Ascending aorta (tissue), 2 donors: ENCODE results near the gene GSTT2B. TPM values are rescaled to one million over a fixed set of nuclear protein-coding genes. Genes with fewer than 3 reads are reported as not detected.
A peak's percentile ranks its signal among the peaks of the same experiment; 100 is the strongest.
"Not testable (repeated sequence)": the region's sequence is repeated elsewhere in the genome, so short reads cannot be mapped to it uniquely, and the experiment has no call there.

ENCODE experiments used
- DNase-seq, 2 donors: peaks; one replicate each; pipeline ENCODE4 v3.0.0-alpha.2; 2019; ENCODE audit warnings: low spot score in 2 of 2
- H3K27ac ChIP-seq, 2 donors: fragments of 200-600 bp; sonication (generic); one replicate each; pipeline ENCODE4 v1.5.1; 2016 to 2017; ENCODE audit warnings: mild to moderate bottlenecking in 1 of 2
- H3K27me3 ChIP-seq: fragments of 200-600 bp; sonication (generic); one replicate; pipeline ENCODE4 v1.5.1; 2017
- H3K36me3 ChIP-seq, 2 donors: fragments of 200-600 bp; sonication (generic); one replicate each; pipeline ENCODE4 v1.5.1; 2016
- H3K4me1 ChIP-seq, 2 donors: fragments of 200-600 bp; sonication (generic); one replicate each; pipeline ENCODE4 v1.5.1; 2016 to 2017; ENCODE audit warnings: mild to moderate bottlenecking in 1 of 2
- H3K4me3 ChIP-seq, 2 donors: fragments of 200-600 bp; sonication (generic); one replicate each; pipeline ENCODE4 v1.5.1; 2016 to 2017; ENCODE audit warnings: mild to moderate bottlenecking in 1 of 2
- H3K9me3 ChIP-seq, 2 donors: fragments of 200-600 bp; sonication (generic); one replicate each; pipeline ENCODE4 v1.5.1; 2016
- intact Hi-C: fragments of 100-400 bp; cut with DNase I; formaldehyde crosslinking; loops from one replicate; pipeline ENCODE4 v1.15.1; 2023
- total RNA-seq: library from RNA; depleted of rRNA; stranded (reverse); fragments of >200 nt; gene quantifications from one replicate; pipeline ENCODE4 v1.1.0, GENCODE V29; 2016
- TF ChIP-seq, protein P1 (sequence below), 3 experiments: fragments of 200-600 bp in 2 of 3; fragments of 450-650 bp in 1 of 3; sonication (generic) in 2 of 3; IDR thresholded peaks; one replicate each; pipeline ENCODE4 v1.5.1; 2016 to 2019; ENCODE audit warnings: antibody characterized with exemption in 3 of 3, mild to moderate bottlenecking in 1 of 3, moderate library complexity in 1 of 3

Gene GSTT2B
- total RNA-seq, 1 donor from 2014 or later, result not detected

- H3K27me3 ChIP-seq, H3K4me1 ChIP-seq, intact Hi-C loops, DNase-seq, H3K9me3 ChIP-seq, H3K27ac ChIP-seq, H3K4me3 ChIP-seq, H3K36me3 ChIP-seq: not testable (repeated sequence)
Measured at GRCh38 chr22:23951383-23951782, 9.6 kb downstream of the GSTT2B start.

DNA sequence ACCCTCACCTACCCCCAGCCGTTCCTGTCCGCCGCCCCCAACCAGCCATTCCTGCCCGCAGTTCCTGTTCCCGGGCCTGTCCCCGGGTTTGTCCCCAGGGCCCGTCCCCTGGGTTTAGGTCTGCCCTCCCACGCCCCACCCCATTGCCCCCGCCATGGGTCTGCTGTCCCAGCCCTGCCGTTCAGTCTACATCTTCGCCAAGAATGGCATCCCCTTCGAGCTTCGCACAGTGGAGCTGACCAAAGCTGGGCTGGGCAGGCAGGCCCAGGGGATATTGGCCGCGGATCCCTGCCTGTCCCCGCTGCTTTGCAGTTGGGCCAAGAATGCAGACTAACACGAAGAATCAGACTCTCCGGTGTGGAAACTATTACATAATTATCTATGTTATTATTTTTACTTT lies 11.2 kb downstream of the GSTT2B start:
- H3K4me1 ChIP-seq, H3K9me3 ChIP-seq, intact Hi-C loops, H3K36me3 ChIP-seq, DNase-seq, H3K27ac ChIP-seq, H3K4me3 ChIP-seq, H3K27me3 ChIP-seq: not testable (repeated sequence)

GRCh38 chr22:23947391-23947790 lies 13.6 kb downstream of the GSTT2B start:
- H3K9me3 ChIP-seq, H3K4me1 ChIP-seq, intact Hi-C loops, H3K36me3 ChIP-seq, DNase-seq, H3K4me3 ChIP-seq, H3K27ac ChIP-seq, H3K27me3 ChIP-seq: not testable (repeated sequence)

DNA sequence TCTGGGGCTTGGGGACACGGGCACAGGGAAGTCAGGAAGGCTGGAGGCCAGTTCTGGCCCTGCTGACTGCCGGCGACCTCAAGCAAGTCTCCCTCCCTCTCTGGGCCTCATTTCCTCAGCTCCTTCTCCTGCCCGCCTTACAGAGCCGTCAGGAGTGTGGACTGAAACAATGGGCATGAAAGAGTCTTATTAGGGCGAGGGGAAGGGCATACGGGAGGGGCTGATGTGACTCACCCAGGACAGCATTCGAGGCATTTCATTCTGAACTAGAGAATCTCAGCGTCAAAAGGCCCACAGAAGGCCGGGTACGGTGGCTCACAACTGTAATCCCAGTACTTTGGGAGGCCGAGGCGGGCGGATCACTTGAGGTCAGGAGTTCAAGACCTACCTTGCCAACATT lies 20.8 kb downstream of the GSTT2B start:
- DNase-seq, intact Hi-C loops, H3K36me3 ChIP-seq, H3K9me3 ChIP-seq, H3K4me1 ChIP-seq, H3K27me3 ChIP-seq, H3K27ac ChIP-seq, H3K4me3 ChIP-seq: not testable (repeated sequence)

- Histone ChIP-seq H3K27ac (no peak overlapping the region), H3K4me3 (no peak overlapping the region), H3K4me1 (no peaks in the 10 kb centered on the region), H3K9me3 (no peaks in the 10 kb centered on the region), H3K36me3 (no peaks in the 10 kb centered on the region), H3K27me3 (no peaks in the 10 kb centered on the region)
- no peak for DNase-seq
- intact Hi-C loops, result no loop called here
- TF ChIP-seq, protein P1, sequence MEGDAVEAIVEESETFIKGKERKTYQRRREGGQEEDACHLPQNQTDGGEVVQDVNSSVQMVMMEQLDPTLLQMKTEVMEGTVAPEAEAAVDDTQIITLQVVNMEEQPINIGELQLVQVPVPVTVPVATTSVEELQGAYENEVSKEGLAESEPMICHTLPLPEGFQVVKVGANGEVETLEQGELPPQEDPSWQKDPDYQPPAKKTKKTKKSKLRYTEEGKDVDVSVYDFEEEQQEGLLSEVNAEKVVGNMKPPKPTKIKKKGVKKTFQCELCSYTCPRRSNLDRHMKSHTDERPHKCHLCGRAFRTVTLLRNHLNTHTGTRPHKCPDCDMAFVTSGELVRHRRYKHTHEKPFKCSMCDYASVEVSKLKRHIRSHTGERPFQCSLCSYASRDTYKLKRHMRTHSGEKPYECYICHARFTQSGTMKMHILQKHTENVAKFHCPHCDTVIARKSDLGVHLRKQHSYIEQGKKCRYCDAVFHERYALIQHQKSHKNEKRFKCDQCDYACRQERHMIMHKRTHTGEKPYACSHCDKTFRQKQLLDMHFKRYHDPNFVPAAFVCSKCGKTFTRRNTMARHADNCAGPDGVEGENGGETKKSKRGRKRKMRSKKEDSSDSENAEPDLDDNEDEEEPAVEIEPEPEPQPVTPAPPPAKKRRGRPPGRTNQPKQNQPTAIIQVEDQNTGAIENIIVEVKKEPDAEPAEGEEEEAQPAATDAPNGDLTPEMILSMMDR (IDR thresholded peaks at IDR 0.05), result no peak
Measured at GRCh38 chr22:23939017-23939357, 22.0 kb downstream of the GSTT2B start.

- Histone ChIP-seq H3K4me1 (no peaks in the 10 kb centered on the region), H3K36me3 (no peaks in the 10 kb centered on the region), H3K4me3 (no peak overlapping the region), H3K9me3 (no peaks in the 10 kb centered on the region), H3K27ac (no peak overlapping the region), H3K27me3 (no peaks in the 10 kb centered on the region)
- intact Hi-C loops, result no loop called here
- DNase-seq, result no peak
- TF ChIP-seq, protein P1 (IDR thresholded peaks at IDR 0.05), result no peak
Measured at GRCh38 chr22:23938328-23939016, 22.5 kb downstream of the GSTT2B start.

GRCh38 chr22:23926561-23926960 lies 34.4 kb downstream of the GSTT2B start:
- intact Hi-C loops, result loop anchor here (5.0 kb wide), 1 partner anchor 46 kb away; the partner anchor contains the start of gene DDT
- TF ChIP-seq, protein P1 (IDR thresholded peaks at IDR 0.05), result no peak
- Histone ChIP-seq H3K27me3 (no peaks in the 10 kb centered on the region), H3K9me3 (no peaks in the 10 kb centered on the region), H3K4me1 (no peaks in the 10 kb centered on the region), H3K36me3 (peaks cover 0 to 52% of the 10 kb centered on the region in 2 donors), H3K4me3 (no peak overlapping the region), H3K27ac (no peak overlapping the region)
- DNase-seq, result peak in 1 of 2 donors; percentile 55
